ENCODE measurements around the gene SLC35E1. TPM values are rescaled to one million over a fixed set of nuclear protein-coding genes. Genes with fewer than 3 reads are reported as not detected.
A peak's percentile ranks its signal among the peaks of the same experiment; 100 is the strongest.
"Not testable (repeated sequence)": the region's sequence is repeated elsewhere in the genome, so short reads cannot be mapped to it uniquely, and the experiment has no call there.

The SLC35E1 gene
- total RNA-seq, 1 donor from 2014 or later, result 70.0 TPM

DNA sequence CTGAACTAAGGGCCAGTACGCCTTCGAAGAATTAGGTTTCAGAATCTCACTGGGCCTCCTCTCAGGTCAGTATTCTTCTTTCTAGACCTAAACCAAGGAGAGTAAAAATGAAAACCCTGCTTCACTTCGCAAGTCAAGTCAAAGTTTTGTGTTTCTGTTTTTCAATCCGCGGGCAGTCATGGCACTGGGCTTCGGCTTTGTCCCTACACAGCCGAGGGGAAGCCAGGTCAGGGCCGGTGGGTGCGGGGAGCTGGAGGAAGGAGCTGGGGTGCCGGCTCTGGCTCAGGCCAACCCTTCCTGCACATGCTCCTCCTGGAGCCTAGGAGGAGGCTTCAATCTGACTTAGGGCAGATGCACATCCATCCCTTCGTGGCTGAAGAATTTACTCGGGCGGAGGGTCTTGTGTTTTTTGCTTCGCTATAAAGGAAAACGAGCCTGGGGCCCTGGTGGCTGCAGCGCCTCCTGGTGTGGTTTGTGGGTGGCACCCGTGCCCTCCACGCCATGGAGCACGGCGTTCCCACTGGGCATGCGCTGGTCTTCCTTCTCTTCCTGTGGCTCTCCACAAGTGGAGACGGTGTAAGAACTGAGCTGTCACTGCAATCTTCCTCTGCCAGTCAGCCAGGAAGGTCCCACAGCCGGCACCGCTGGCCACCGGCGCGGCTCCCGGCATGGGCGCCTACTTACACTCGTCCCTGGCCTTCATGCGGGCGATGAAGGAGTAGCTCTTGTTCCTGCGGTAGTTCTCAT lies 53.6 kb downstream of the SLC35E1 start:
- TF ChIP-seq, protein P1, sequence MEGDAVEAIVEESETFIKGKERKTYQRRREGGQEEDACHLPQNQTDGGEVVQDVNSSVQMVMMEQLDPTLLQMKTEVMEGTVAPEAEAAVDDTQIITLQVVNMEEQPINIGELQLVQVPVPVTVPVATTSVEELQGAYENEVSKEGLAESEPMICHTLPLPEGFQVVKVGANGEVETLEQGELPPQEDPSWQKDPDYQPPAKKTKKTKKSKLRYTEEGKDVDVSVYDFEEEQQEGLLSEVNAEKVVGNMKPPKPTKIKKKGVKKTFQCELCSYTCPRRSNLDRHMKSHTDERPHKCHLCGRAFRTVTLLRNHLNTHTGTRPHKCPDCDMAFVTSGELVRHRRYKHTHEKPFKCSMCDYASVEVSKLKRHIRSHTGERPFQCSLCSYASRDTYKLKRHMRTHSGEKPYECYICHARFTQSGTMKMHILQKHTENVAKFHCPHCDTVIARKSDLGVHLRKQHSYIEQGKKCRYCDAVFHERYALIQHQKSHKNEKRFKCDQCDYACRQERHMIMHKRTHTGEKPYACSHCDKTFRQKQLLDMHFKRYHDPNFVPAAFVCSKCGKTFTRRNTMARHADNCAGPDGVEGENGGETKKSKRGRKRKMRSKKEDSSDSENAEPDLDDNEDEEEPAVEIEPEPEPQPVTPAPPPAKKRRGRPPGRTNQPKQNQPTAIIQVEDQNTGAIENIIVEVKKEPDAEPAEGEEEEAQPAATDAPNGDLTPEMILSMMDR (IDR thresholded peaks at IDR 0.05), result peak; percentile 38
- Mint-ChIP-seq H3K27ac (ENCODE audit: unreplicated experiment) (no peak overlapping the region), H3K4me3 (ENCODE audit: unreplicated experiment) (no peak overlapping the region)

DNA sequence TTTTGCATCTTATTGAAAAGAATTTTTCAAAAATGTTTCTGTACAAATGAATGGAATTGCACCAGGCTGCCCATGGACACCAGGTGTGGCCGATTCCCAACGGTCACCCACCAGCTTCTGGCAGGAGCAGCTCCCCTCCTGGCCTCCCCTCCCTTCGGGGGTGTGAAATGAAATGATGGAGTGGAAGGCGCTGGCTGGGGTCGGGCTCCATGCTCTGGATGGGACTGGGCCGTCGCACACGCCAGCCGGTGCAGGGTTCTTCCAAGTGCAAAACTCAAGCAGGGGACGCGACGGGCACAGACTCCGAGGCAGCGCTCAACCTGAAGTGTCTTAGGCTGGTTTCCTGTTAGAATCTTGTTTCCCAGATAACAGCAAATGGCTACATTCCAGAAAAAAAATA lies 54.2 kb downstream of the SLC35E1 start:
- Mint-ChIP-seq H3K27me3 (ENCODE audit: low read depth) (no peaks in the 10 kb centered on the region), H3K36me3 (ENCODE audit: low read depth) (peaks cover 28% of the 10 kb centered on the region), H3K9me3 (ENCODE audit: low read depth) (no peaks in the 10 kb centered on the region), H3K27ac (ENCODE audit: unreplicated experiment) (no peak overlapping the region), H3K4me3 (ENCODE audit: unreplicated experiment) (no peak overlapping the region), H3K4me1 (ENCODE audit: low read depth) (no peaks in the 10 kb centered on the region)
- no peak for DNase-seq (ENCODE audit: low spot score)
- TF ChIP-seq, protein P1 (IDR thresholded peaks at IDR 0.05), result no peak

More for the DNA sequence above, 53.6 kb downstream of the SLC35E1 start:
- H3K36me3 Mint-ChIP-seq (ENCODE audit: low read depth), result peaks cover 28% of the 10 kb centered on the region
- no peaks in the 10 kb centered on the region for H3K9me3 Mint-ChIP-seq (ENCODE audit: low read depth)
- DNase-seq (ENCODE audit: low spot score), result no peak
- H3K4me1 Mint-ChIP-seq (ENCODE audit: low read depth), result no peaks in the 10 kb centered on the region
- H3K27me3 Mint-ChIP-seq (ENCODE audit: low read depth), result no peaks in the 10 kb centered on the region

DNA sequence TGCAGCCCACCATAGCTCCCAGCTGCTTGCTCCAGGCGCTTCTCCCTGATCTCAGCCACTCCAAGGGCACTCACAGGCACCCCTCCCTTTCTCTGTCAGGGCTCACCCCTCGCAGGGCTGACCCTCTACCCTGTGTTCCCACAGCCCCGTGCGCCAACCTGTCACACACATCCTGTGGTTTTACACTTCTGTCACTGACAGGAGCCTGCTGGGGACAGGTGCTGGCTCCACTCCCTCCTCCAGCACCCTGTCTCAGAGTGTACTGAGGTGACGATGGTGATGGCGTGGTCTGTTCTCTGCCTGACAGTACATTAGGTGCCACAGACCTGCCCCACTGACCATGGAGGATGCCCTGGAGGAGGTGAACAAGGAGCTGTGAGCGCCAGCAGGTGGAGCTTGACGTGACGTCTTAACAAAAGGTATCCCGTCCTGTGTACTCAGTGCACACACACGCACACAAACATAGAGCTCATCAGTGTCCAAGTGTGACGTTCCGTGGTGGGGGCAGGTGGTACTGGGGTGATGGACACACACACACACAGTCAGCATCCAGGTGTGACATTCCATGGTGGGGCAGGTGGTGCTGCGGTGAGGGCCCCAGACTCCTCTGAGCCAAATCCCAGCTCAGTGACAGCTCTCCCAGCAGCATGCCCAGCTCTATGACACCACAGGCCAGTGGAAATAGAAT lies 55.1 kb downstream of the SLC35E1 start:
- no peak overlapping the region for H3K4me3 Mint-ChIP-seq (ENCODE audit: unreplicated experiment)
- DNase-seq (ENCODE audit: low spot score), result no peak
- H3K27ac Mint-ChIP-seq (ENCODE audit: unreplicated experiment), result no peak overlapping the region
- no peaks in the 10 kb centered on the region for H3K9me3 Mint-ChIP-seq (ENCODE audit: low read depth)
- no peaks in the 10 kb centered on the region for H3K27me3 Mint-ChIP-seq (ENCODE audit: low read depth)
- TF ChIP-seq, protein P1 (IDR thresholded peaks at IDR 0.05), result no peak
- no peaks in the 10 kb centered on the region for H3K4me1 Mint-ChIP-seq (ENCODE audit: low read depth)
- H3K36me3 Mint-ChIP-seq (ENCODE audit: low read depth), result peaks cover 26% of the 10 kb centered on the region

DNA sequence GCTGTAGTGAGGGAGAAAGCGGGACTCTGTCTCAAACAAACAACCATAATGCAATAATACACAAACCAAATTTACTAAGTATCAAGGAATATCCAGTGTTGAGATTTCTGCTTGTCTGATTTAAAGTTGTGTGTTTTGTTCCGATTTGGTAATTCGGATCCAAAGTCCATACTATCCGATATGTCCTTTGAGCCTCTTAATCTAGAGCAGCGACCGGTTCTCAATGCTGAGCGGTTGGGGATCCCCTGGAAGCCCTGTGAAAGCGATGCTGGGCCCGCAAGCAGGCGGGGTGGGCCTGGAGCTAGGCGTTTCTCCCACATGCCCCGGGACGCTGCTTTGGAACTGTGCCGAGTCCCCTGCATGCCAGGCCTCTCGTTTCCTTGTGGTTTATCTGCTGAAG lies 55.8 kb downstream of the SLC35E1 start:
- Mint-ChIP-seq H3K36me3 (ENCODE audit: low read depth) (peaks cover 26% of the 10 kb centered on the region), H3K4me3 (ENCODE audit: unreplicated experiment) (no peak overlapping the region), H3K27me3 (ENCODE audit: low read depth) (no peaks in the 10 kb centered on the region), H3K9me3 (ENCODE audit: low read depth) (no peaks in the 10 kb centered on the region), H3K27ac (ENCODE audit: unreplicated experiment) (no peak overlapping the region), H3K4me1 (ENCODE audit: low read depth) (no peaks in the 10 kb centered on the region)
- DNase-seq (ENCODE audit: low spot score), result no peak
- TF ChIP-seq, protein P1 (IDR thresholded peaks at IDR 0.05), result no peak

DNA sequence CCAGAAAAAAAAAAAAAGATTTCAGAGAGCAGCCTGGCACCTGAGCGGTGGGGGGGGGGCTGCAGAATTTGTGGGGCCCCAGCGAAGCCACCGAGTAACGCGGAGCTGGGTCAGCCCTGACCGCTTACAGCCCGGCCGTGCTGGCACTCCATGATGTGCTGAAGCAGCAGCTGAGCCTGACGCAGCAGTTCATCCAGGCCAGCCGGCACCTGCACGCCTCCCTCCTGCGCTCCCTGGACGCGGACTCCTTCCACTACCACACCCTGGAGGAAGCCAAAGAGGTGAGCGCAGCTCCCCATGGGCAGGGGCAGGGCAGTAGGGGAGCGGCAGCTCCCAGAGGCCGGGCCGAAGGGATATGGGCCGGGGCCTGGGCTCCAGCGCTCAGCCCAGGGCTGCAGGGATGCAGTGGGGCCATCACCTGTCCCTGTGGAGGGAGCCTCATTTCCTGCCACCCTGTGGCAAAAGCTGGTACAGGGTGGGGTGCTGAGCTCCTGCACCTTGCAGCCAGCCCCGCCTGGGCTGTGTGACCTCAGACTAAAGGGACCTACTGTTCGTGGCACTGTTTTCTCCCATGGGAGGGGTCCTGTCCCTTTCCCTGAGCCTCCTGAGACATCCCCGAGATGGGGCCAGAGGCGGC lies 57.7 kb downstream of the SLC35E1 start:
- Mint-ChIP-seq H3K9me3 (ENCODE audit: low read depth) (no peaks in the 10 kb centered on the region), H3K27me3 (ENCODE audit: low read depth) (no peaks in the 10 kb centered on the region), H3K27ac (ENCODE audit: unreplicated experiment) (no peak overlapping the region), H3K4me3 (ENCODE audit: unreplicated experiment) (no peak overlapping the region), H3K36me3 (ENCODE audit: low read depth) (peaks cover 19% of the 10 kb centered on the region), H3K4me1 (ENCODE audit: low read depth) (peaks cover 3% of the 10 kb centered on the region)
- TF ChIP-seq, protein P1 (IDR thresholded peaks at IDR 0.05), result no peak
- DNase-seq (ENCODE audit: low spot score), result no peak

DNA sequence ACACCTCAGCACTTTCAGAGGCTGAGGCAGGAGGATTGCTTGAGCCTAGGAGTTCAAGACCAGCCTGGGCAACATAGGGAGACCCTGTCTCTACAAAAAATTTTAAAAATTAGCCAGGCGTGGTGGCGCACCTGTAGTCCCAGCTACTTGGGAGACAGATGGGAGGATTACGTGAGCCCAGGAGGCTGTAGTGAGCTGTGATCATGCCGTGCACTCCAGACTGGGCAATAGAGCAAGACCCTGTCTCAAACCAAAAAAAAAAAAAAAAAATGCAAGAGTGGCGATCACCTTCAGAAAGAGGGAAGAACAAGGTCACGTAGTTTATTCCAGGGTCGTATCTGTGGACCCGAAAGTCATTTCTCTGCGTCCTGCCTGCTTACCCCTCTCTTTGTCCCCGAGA lies 59.6 kb downstream of the SLC35E1 start:
- not testable (repeated sequence) for DNase-seq (ENCODE audit: low spot score); H3K4me3 Mint-ChIP-seq (ENCODE audit: unreplicated experiment); H3K27me3 Mint-ChIP-seq (ENCODE audit: low read depth); H3K27ac Mint-ChIP-seq (ENCODE audit: unreplicated experiment); H3K36me3 Mint-ChIP-seq (ENCODE audit: low read depth); H3K4me1 Mint-ChIP-seq (ENCODE audit: low read depth); H3K9me3 Mint-ChIP-seq (ENCODE audit: low read depth)

All from chondrocyte (in vitro differentiated cells).